ENCODE measurements around the gene NUAK2.
"Not testable (repeated sequence)": the region's sequence is repeated elsewhere in the genome, so short reads cannot be mapped to it uniquely, and the experiment has no call there.

Gene NUAK2

GRCh38 chr1:205321162-205321958 is at the start of gene NUAK2:
Gene NUAK2 (minus strand): TSS chr1:205321745. CDS start chr1:205321628, 117 bp downstream.
- peak; percentile 63 for DNase-seq (ENCODE audit: low read depth, low spot score)

DNA sequence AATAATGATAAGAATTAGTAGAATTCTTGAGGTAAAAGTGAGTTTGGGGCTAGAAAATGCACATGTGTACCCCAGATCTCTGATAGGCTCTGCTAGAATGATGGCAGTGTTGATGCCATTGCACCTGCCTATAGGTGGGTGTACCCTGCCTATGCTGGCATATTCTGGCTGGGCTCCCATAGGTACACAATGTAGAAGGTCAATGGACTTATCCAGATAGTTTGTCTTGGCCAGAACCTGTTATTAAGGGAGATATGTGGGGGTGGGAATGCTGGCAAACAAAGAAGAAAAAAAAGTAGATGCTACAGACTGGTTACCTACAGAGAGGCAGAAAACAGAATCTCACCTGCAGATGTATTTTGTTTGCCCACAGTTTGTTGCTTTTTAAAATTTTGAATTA is 49.2 kb upstream of the NUAK2 start:
- no peak for DNase-seq (ENCODE audit: low read depth, low spot score)

DNA sequence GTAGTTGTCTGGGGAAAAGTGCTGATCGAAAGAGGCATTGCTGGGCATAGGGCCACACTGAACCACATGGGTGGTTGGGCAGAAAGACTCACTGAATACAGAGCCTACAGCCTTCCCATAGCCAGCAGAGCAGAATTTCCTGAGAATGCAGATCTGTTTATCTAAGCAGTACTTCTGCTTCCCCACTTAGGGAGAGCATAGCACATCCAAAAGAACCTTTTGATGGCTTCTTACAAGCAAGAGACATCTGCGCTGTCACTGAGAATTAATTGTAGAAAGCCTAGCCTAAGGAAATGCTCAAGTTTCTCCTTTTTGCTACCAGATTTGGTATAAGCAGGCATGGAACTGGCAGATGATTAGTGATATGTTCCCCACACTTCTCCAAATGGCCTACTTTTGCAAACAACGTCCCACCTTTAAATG is 48.2 kb upstream of the NUAK2 start:
- DNase-seq (ENCODE audit: low read depth, low spot score) = no peak

- DNase-seq (ENCODE audit: low read depth, low spot score) = no peak
These were observed 46.9 kb upstream of the NUAK2 start for GRCh38 chr1:205368478-205368877.

DNA sequence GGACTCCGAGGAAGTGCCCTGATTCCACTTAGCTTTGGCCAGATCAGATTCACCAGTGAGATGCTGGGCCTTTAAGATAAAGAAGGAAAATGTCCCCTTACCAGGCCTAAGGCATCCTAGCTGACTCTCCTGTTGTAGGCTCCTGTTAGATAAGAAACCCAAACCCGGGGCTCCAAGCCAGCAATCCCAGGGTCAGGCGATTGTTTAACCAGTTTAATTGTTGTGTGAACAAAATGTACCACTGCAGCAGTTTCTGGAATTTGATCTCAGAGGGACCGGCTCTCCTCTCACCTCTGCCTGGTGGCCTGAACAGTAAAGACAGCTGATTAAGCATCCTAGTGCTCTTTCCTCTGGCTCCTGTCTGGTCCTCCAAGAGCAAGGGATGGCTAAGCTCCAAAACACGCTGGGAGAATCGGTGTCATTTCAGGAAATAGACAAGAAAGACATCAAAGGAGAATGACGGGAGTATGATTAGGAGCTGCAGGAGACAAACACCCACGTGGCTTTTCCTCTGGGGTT is 44.5 kb upstream of the NUAK2 start:
- DNase-seq (ENCODE audit: low read depth, low spot score) = no peak

DNA sequence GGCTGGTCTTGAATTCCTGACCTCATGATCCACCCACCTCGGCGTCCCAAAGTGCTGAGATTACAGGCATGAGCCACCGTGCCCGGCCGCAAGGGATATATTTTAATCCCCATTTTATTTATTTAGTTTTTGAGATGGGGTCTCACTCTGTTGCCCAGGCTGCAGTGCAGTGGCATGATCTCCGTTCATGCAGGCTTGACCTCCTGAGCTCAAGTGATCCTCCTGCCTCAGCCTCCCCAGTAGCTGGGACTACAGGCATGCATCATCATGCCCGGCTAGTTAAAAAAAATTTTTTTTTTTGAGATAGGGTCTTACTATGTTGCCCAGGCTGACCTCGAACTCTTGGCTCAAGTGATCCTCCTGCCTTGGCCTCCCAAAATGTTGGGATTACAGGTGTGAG is 43.5 kb upstream of the NUAK2 start:
- not testable (repeated sequence) for DNase-seq (ENCODE audit: low read depth, low spot score)

DNA sequence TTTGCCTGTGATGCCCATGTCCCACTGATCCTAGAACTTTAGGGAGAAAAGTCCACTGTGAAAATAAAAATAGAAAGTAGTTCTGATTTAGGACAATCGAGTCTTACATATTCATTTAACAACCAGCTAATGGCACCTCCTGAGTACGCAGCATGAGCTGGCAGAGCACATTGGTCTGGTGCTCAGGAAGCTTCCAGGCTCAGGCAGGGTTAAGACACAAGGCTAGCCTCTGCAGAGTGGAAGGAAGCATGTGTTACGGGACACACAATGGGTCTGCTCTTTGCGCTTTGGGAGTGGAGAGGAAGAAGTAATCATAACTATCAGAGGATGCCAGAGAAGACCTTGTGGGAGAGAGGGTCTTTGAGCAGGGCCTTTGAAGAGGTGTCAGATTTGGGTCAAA is 39.3 kb upstream of the NUAK2 start:
- no peak for DNase-seq (ENCODE audit: low read depth, low spot score)

DNA sequence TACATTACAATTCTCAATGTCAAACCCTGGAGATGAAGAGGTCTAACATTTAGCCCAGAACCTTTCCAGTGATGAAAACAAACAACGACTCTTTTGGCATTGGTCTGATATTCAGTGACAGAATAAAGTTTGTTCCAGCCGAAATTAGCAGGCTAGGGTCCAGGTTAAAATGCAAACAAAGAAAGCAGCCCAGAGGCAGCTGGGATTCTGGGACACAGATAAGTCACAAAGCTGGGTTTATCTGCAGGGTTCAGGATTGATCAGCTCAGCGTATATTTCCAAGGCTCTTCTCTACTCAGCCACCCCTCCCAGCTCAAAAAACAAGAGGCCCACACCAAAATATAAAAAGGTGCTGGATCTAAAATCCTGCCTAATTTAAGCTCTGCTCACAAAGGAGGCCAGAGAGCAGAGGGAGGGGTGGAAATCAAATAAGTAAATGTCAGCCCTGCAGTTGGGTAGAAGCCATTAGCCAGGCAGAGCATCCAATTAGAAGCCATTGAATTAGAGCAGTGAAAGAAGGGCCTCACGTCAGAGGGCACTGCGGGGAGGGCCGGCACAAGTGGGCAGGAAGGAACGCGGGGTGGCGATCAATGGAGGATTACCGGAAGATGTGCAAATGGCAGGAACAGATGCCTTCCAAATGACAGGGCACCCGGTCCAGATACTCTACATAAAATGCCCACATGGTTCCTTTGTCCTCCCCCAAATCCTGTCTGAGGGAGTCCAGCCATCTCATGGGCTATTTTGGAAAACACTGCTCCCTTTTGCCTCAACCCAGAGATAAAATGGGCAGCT is 38.4 kb upstream of the NUAK2 start:
- DNase-seq (ENCODE audit: low read depth, low spot score) = no peak

DNA sequence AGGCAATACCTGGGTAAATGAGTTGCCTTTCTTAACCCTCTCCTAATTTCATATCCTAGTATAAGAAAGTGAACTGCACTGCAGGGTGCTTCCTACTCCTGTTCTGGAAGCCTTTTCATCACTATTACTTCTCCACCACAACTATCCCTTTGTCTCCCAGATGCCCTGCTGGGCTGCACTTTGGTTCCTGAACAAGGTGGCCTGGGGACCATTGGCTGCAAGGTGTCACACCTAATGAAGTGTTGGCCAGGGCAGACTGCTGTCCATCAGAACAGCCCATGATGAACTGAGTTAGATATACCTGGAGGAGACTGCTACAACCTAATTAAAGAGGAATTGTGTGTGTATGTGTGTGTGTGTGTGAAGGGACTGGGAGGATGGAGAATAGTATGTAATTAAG is 37.0 kb upstream of the NUAK2 start:
- DNase-seq (ENCODE audit: low read depth, low spot score) = no peak

DNA sequence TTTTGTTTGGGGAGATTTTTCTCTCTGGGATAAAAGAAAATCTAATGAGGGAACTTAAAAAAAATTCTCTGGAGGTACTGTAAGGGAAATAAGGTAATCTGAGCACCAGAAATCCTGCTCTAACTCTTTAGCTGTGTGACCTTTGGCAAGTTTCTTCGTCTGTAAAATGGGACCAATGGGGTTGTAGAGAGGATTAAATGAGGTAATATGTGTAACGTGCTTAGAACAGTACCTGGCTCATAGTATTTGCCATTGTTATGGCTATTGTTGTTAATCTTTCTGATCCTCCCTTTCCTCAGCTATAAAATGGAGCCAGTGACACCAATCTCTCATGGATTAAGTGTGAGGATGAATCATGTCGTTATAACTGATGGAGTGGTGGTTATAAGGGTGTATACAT is 36.0 kb upstream of the NUAK2 start:
- DNase-seq (ENCODE audit: low read depth, low spot score) = no peak

GRCh38 chr1:205356440-205357139 is 35.0 kb upstream of the NUAK2 start, which contains the start of gene KLHDC8A:
Gene KLHDC8A (minus strand): TSS chr1:205356922. CDS start chr1:205343604, 13,318 bp downstream.
- DNase-seq (ENCODE audit: low read depth, low spot score) = no peak

GRCh38 chr1:205355075-205355453 is 33.5 kb upstream of the NUAK2 start:
- no peak for DNase-seq (ENCODE audit: low read depth, low spot score)

GRCh38 chr1:205354259-205355074 is 32.9 kb upstream of the NUAK2 start:
- DNase-seq (ENCODE audit: low read depth, low spot score) = peak; percentile 34

- DNase-seq (ENCODE audit: low read depth, low spot score) = no peak
These were observed 32.1 kb upstream of the NUAK2 start for GRCh38 chr1:205353612-205354011.

- no peak for DNase-seq (ENCODE audit: low read depth, low spot score)
These were observed 31.6 kb upstream of the NUAK2 start for GRCh38 chr1:205353191-205353590.

GRCh38 chr1:205351984-205352713 is 30.6 kb upstream of the NUAK2 start:
- no peak for DNase-seq (ENCODE audit: low read depth, low spot score)

DNA sequence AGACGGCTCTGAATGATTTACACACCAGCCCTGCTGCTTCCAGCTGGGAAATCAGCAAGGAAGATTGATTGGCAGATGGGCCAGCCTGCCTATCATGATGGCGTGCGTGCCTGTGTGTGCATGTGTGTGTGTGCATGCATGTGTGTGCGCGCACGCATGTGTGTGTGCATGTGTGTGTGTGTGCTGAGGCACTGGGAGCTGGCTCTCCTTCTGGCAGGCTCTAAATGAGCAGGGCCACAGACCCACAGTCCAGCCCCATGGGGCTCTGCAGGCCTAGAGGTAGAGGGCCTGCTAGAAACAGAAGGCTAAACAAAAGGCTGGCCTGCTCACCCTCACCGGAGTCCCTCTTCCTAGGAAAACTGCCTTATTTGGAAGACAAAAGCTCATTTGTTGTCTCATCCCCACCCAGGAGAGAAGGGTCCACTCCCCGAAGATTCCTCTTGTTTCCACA is 29.2 kb upstream of the NUAK2 start:
- no peak for DNase-seq (ENCODE audit: low read depth, low spot score)

- DNase-seq (ENCODE audit: low read depth, low spot score) = no peak
These were observed 28.6 kb upstream of the NUAK2 start for GRCh38 chr1:205350124-205350523.

DNA sequence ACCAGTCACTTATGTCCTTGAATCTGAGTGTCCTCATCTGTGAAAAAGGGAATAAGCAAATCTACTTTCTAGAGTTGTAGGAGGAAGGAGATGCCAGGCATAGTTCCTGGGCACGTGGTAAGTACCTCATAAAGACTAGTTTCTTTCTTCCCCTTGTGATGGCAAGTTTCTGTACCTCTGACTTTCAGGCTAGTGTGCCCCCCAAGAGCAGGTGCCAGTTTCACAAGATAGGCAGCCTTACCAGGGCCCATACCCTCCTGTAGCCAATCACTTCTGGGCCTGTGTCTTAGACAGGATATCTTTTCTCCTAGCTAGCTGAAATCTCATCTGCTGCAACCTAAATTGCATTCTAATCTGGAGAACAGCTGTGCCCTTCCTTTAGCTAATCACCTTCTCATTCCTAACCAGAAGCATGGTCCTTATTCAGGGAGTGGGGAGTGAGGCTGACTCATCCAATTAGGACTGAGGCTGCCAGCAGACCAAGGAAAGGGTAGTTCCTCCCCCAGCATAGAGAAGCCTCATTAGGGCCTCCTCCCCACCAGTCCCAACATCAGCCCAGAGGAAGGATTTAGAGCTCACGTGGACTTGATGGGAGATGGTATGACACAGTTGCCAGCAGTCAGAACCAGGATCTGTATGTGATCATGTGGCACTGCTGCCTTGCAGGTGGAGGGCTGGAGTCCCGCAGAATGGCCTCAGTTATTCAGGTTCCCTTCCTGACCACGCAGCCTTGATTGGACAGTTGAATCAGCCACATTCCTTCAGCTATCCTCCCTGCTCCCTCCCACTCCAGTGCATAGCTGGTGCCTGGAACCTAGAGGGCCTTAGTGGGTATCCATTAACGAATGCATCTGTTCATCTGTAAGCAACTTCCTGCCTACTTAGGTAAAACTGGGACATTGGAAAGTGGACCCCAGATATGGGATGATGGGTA is 27.3 kb upstream of the NUAK2 start:
- no peak for DNase-seq (ENCODE audit: low read depth, low spot score)

Data from activated naive CD8-positive, alpha-beta T cell treated with anti-CD3 and anti-CD28 coated beads, Interleukin-2, amount 50 U/mL, for 16 hours (primary cell).